Activated naive CD4-positive, alpha-beta T cell treated with anti-CD3 and anti-CD28 coated beads, Interleukin-2, amount 50 U/mL, for 72 hours (primary cell): ENCODE measurements around the gene PDHB. TPM values are rescaled to one million over a fixed set of nuclear protein-coding genes. Genes with fewer than 3 reads are reported as not detected.
A peak's percentile ranks its signal among the peaks of the same experiment; 100 is the strongest.

Experiments
- ATAC-seq, 2 donors: fragments of 150-1000 bp; cut with Tn5 transposase; 2 replicates each; pipeline ENCODE4 v1.10.0; 2021; ENCODE audit warnings: mild to moderate bottlenecking in 2 of 2, moderate library complexity in 2 of 2
- DNase-seq, 2 donors: peaks; one replicate each; pipeline ENCODE4 v3.0.0; 2021 to 2022; ENCODE audit warnings: low spot score in 2 of 2
- H3K27ac Mint-ChIP-seq, 2 donors: one replicate each; pipeline ENCODE4 v1.8.0; 2022; ENCODE audit warnings: mild to moderate bottlenecking in 2 of 2, mixed read lengths in 2 of 2
- H3K36me3 Mint-ChIP-seq, 2 donors: one replicate each; pipeline ENCODE4 v1.8.0; 2022; ENCODE audit warnings: mixed read lengths in 2 of 2
- H3K9me3 Mint-ChIP-seq, 2 donors: one replicate each; pipeline ENCODE4 v1.8.0; 2022; ENCODE audit warnings: mixed read lengths in 2 of 2
- total RNA-seq, 2 donors: library from RNA; stranded (reverse); gene quantifications; one replicate each; pipeline ENCODE4 v1.2.3, GENCODE V29; 2022

PDHB gene
- total RNA-seq, 2 donors from 2014 or later: 53.0 to 56.5 TPM

DNA sequence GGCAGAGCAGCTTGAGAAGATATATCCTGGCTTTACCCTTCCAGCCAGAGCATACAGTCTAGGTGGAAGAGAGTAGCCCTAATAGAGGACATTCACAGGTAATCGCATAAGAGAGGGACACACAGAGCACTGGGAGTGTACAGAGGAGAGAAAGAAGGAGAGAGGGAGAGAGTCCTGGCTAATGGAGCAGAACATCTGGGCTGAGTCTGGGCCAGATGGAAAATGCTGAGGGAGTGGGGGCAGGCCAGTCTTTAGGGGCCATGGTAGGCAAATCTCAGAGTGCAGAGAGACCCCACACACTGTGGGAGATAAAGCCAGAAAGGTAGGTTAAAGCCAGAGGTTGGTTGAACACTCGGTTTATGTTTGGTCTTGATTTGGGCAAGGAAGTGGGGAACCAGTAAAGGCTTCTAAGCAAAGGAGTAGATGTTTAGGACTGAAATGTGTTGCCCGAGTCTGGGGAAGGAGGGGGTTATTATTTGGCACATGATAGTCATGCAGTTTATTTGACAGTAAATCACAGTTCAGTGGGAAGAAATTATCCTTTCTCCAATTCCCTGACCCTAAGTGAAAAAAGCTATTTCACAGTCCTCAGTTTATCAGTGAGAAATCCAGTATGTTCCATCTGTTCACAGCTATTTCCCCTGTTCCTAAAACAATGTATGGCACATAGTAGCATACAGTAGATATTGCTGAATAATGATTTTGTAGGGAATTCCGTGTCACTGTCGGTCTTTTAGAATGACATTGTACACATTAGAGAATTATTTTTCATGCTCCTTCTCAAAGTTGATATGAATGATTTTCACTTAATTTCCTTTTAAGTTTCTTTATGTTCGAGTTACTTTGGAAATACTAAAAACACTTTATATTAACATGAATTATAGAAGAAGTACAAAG, 45.7 kb downstream of the PDHB start:
- H3K9me3 Mint-ChIP-seq: no peaks in the 10 kb centered on the region
- peaks cover 0 to 4% of the 10 kb centered on the region in 2 donors for H3K36me3 Mint-ChIP-seq
- no peak for ATAC-seq
- DNase-seq: no peak
- H3K27ac Mint-ChIP-seq: peak overlapping the region; percentile 14 to 72

DNA sequence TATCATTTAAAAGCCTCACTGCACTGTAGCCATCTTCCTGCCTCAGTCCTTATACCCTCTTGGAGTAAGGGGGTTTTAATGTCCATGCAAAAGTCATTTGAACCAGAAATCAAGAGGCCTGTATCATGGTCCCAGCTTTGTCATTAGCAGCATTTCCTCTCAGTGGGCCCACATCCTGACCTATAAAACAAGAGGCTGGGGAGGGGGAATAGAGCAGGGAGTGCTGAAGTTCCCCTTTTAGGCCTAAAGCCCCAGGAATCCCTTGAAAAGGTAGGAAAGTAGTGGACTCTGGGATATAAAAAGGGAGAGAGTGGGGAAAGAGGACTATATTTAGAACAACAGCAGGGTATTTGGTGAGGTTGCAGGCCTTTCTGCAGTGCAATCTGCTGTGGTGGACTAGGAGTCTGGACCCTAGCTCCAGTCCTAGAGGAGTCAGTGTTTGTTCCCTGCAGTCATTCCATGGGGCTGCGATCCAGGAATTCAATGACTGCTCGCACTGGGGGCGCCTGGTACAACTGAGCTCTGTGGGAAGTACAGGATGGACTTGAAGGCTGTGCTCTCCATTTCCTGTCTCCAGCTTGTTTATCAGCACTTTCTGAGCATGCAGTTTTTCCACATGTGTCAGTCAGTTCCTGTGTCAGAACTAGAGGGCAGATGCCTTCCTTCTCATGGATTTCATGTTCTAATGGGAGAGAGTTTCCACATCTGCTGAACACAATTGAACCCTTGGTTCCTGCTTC, 46.8 kb downstream of the PDHB start:
- H3K9me3 Mint-ChIP-seq: no peaks in the 10 kb centered on the region
- DNase-seq (no peak), ATAC-seq (no peak)
- peaks cover 0 to 2% of the 10 kb centered on the region in 2 donors for H3K36me3 Mint-ChIP-seq
- peak overlapping the region in 1 of 2 donors; percentile 72 for H3K27ac Mint-ChIP-seq

DNA sequence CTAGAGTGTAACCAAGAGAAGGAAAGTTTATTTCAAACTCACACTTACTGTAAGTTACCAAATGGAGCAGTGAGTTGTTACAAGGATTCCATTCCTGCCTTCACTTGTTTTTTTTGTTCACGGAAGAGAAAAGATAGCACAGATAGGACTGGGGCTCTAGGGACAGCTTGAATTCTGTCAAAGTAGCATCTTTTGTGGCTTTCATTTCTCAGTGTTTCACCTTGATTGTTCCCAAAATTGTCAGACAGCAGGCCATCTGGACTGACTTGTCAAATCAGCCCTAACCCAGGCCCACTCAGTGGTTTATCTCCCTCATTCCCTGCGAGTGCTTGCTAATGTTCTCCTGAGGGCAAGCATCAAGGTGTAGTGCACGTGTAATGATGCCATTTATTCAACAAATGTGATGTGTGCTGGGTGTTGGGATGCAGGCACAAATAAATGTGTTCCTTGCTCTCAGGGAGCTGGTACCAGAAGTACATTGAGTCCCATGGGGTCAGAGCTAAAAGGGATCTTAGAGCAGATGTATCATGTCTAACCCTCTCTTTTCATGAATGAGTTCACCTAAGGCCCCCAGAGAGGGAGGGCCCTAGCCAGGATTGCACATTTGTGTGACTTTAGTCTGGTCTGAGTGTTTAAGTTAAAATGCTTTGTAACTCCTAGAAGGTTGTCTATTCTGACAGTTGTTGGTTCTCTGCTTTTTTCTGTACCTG, 49.1 kb downstream of the PDHB start:
- Mint-ChIP-seq H3K36me3 (no peaks in the 10 kb centered on the region), H3K27ac (peak overlapping the region in 1 of 2 donors; percentile 52), H3K9me3 (no peaks in the 10 kb centered on the region)
- ATAC-seq (no peak), DNase-seq (no peak)

DNA sequence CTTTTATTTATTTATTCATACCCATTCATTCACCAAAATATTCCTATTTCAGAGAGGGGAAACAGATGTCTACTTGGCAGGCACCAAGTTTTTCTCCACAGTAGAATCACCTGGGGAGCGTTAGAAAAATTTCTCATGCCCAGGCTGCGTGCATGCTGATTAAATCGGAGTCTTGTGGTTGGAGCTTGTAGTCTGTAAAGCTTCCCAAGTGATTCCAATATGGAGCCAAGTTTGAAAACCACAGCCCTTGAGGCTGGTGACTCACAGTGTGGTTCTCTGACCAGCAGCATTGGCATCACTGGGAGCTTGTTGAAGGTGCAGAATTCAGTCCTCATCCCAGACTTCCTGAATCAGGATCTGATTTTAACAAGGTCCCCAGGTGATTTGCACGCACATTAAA, 49.7 kb downstream of the PDHB start:
- no peak for ATAC-seq
- Mint-ChIP-seq H3K9me3 (no peaks in the 10 kb centered on the region), H3K27ac (no peak overlapping the region), H3K36me3 (no peaks in the 10 kb centered on the region)
- no peak for DNase-seq

DNA sequence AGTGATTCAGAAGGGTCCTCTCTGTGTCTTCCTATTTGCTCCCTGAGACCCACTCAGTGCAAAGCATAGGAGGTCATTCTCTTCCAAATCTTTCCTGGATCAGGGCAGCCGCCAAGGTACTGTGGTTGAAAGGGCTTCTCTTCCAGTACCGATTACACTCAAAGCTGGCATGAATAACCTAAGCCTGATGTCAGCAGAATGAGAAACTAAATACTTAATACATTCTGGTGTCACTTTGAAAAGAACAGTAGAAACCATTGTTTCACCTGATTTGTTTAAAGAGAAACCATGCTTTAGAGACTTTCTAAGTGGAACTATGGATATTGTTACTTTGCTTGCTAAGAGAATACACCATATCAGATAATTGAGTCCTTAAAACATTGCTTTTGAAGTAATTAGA, 50.2 kb downstream of the PDHB start:
- Mint-ChIP-seq H3K9me3 (no peaks in the 10 kb centered on the region), H3K27ac (no peak overlapping the region), H3K36me3 (no peaks in the 10 kb centered on the region)
- ATAC-seq (no peak), DNase-seq (no peak)

DNA sequence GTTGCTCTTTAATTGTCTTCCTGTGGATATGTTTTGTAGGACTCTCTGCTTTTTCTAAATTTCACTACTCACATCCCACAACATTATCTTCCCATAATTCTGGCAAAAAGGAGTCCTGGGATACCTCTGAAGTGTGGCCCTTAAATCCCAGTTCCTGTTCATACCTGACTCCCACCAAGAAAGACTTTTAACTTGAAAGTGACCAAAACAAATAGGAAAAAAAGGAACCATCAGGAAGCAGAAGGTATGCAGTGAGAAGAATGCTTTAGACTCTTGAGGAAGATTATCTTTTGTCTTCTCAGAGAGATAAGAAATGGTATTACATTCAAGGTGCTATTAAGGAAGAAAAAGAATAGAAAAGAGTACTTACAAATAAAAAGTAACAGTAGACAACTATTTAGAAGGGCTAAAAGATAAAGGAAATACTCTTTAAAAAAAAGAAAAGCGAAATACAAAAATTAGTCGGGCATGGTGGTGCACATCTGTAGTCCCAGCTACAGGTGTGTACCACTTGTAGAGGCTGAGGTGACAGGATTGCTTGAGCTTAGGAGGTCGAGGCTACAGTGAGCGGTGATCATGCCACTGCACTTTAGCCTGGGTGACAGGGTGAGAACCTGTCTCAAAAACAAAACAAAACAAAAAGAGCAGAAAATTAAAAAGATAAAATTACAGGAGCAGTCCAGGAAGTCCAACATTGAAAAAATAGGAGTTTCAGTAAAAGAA, 54.1 kb downstream of the PDHB start:
- Mint-ChIP-seq H3K9me3 (no peaks in the 10 kb centered on the region), H3K36me3 (no peaks in the 10 kb centered on the region), H3K27ac (no peak overlapping the region)
- DNase-seq (no peak), ATAC-seq (no peak)

DNA sequence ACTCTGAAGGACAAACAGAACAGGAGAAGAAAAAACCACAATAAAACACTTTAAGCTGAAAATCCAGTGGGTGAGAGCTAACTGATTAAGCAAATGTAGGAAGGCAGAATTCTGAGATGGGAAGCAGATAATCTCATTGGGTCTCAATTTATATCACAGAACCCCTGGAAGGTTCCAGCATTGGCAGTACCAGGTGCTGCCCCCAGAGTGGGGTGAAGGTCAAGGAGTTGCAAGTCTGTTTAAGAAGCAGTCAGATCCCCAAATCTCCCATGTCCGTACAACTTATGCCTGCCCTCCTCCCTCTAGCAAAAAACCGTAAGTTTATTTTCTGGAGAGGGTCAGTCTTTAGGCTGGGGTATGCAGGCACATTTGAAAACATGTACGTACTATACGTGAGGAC, 55.9 kb downstream of the PDHB start:
- no peak for ATAC-seq
- H3K9me3 Mint-ChIP-seq: no peaks in the 10 kb centered on the region
- H3K36me3 Mint-ChIP-seq: no peaks in the 10 kb centered on the region
- H3K27ac Mint-ChIP-seq: no peak overlapping the region
- no peak for DNase-seq

Other genes starting within 250 kb of the PDHB start
- gene DNASE1L3, start 222.9 kb downstream of the PDHB start, total RNA-seq: not detected
- gene ABHD6, start 196.0 kb downstream of the PDHB start, total RNA-seq: 1 to 10 TPM; 3.5 to 5.5 TPM
- gene RPP14, start 127.6 kb downstream of the PDHB start, total RNA-seq: 10 to 100 TPM; 14.7 to 16.8 TPM
- 10 to 100 TPM in 1 of 2 donors, 1 to 10 TPM in 1; 8.5 to 10.3 TPM for gene HTD2, start 127.3 kb downstream of the PDHB start, total RNA-seq
- 10 to 100 TPM; 15.0 to 27.4 TPM for gene PXK, start 100.9 kb downstream of the PDHB start, total RNA-seq
- 1 to 10 TPM; 2.5 to 5.7 TPM for gene KCTD6, start 58.3 kb upstream of the PDHB start, total RNA-seq
- not detected for gene ACOX2, start 103.4 kb upstream of the PDHB start, total RNA-seq
- not detected for gene FAM107A, start 143.6 kb upstream of the PDHB start, total RNA-seq
- not detected for gene FAM3D, start 232.9 kb upstream of the PDHB start, total RNA-seq